ENCODE measurements around the gene ZSCAN5A.

DNA sequence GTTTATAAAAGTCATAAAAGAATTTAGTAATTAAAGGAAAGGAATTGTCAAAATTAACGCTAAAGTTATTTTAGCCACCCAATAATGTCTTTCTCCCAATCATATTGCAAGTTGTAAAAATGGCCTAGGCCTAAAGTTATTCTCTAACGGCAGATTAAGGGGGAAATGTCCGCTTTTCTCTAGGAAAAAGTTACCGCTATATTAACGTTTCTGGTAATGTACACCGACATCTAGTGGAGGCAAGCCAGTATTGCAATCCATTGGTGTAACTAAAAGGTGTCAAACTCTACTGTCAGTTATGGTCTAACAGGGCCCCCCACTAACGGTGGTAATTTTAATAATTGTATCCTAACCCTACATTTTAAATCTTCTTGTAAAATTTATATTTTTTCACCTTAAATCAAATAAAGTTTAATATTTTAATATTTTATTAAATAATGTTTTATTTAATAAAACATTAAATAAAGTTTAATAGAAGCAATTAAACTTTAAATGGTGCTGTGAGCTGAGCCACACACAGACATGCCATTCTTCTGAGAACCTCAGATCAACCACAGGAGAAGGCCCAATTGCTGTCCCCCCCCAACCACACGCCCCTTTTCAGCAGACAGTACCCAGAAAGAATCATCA, 35.9 kb upstream of the ZSCAN5A start:
- TF ChIP-seq, protein P1, sequence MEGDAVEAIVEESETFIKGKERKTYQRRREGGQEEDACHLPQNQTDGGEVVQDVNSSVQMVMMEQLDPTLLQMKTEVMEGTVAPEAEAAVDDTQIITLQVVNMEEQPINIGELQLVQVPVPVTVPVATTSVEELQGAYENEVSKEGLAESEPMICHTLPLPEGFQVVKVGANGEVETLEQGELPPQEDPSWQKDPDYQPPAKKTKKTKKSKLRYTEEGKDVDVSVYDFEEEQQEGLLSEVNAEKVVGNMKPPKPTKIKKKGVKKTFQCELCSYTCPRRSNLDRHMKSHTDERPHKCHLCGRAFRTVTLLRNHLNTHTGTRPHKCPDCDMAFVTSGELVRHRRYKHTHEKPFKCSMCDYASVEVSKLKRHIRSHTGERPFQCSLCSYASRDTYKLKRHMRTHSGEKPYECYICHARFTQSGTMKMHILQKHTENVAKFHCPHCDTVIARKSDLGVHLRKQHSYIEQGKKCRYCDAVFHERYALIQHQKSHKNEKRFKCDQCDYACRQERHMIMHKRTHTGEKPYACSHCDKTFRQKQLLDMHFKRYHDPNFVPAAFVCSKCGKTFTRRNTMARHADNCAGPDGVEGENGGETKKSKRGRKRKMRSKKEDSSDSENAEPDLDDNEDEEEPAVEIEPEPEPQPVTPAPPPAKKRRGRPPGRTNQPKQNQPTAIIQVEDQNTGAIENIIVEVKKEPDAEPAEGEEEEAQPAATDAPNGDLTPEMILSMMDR (IDR thresholded peaks at IDR 0.05; ENCODE audit: insufficient read depth, low read depth, low read length) = peak; percentile 77
- no peak for TF ChIP-seq EZH2 (IDR thresholded peaks at IDR 0.05; ENCODE audit: insufficient read depth, low read length)

Measured in astrocyte (in vitro differentiated cells and primary cell).